ENCODE data around the gene SNAI3.

- TF ChIP-seq CTCF (IDR thresholded peaks at IDR 0.05) (no peak), POLR2AphosphoS5 (IDR thresholded peaks at IDR 0.05) (no peak), POLR2A (IDR thresholded peaks at IDR 0.05) (no peak)
Measured at GRCh38 chr16:88695218-88695617, 8.9 kb upstream of the SNAI3 start.

Data from stomach (tissue), 4 donors.